Breast epithelium (tissue), 4 donors: ENCODE measurements around the gene ADORA2B. TPM values are rescaled to one million over a fixed set of nuclear protein-coding genes. Genes with fewer than 3 reads are reported as not detected.
"Not testable (repeated sequence)": the region's sequence is repeated elsewhere in the genome, so short reads cannot be mapped to it uniquely, and the experiment has no call there.

Source experiments
- DNase-seq, 2 donors: peaks; one replicate each; pipeline ENCODE4 v3.0.0-alpha.2; 2019; ENCODE audit warnings: low spot score in 2 of 2
- H3K27ac ChIP-seq, 2 donors: fragments of 200-600 bp; sonication (generic) in 1 of 2; one replicate each; pipeline ENCODE4 v1.5.1; 2016 to 2019; ENCODE audit warnings: mild to moderate bottlenecking in 1 of 2
- H3K27me3 ChIP-seq, 2 donors: fragments of 200-600 bp; sonication (generic) in 1 of 2; one replicate each; pipeline versions ENCODE4 v1.5.1 to v1.6.0; 2017 to 2019; ENCODE audit warnings: control low read depth in 1 of 2, mild to moderate bottlenecking in 1 of 2
- H3K36me3 ChIP-seq: fragments of 200-600 bp; one replicate; pipeline ENCODE4 v1.5.1; 2019
- H3K4me1 ChIP-seq, 2 donors: fragments of 200-600 bp; sonication (generic); one replicate each; pipeline ENCODE4 v1.5.1; 2016 to 2019; ENCODE audit warnings: control low read depth in 1 of 2
- H3K4me3 ChIP-seq, 3 donors: fragments of 200-600 bp; sonication (generic); 1 replicate in 2 of 3; 2 replicates in 1 of 3; pipeline ENCODE4 v1.5.1; 2016 to 2019; ENCODE audit warnings: mild to moderate bottlenecking in 3 of 3, moderate library complexity in 2 of 3
- H3K9me3 ChIP-seq, 2 donors: fragments of 200-600 bp; sonication (generic) in 1 of 2; one replicate each; pipeline ENCODE4 v1.5.1; 2016 to 2019; ENCODE audit warnings: control low read depth in 1 of 2
- CTCF ChIP-seq, 3 donors: fragments of 450-650 bp; IDR thresholded peaks; one replicate each; pipeline ENCODE4 v1.5.1; 2016 to 2017; ENCODE audit warnings: antibody characterized with exemption in 3 of 3, mild to moderate bottlenecking in 3 of 3, moderate library complexity in 3 of 3
- POLR2A ChIP-seq: fragments of 450-650 bp; IDR thresholded peaks from one replicate; pipeline ENCODE4 v1.6.1; 2016; ENCODE audit warnings: antibody characterized with exemption, mild to moderate bottlenecking, moderate library complexity
- POLR2AphosphoS5 ChIP-seq, 3 donors: sonication (generic); formaldehyde crosslinking; IDR thresholded peaks; one replicate each; pipeline ENCODE4 v1.6.1; 2017; ENCODE audit warnings: antibody characterized with exemption in 3 of 3
- intact Hi-C: fragments of 100-400 bp; cut with DNase I; formaldehyde crosslinking; loops from one replicate; pipeline ENCODE4 v1.15.1; 2023; ENCODE audit warnings: low total_unique reads
- total RNA-seq, 3 donors: library from RNA; depleted of rRNA; stranded (reverse); fragments of >200 nt; gene quantifications; one replicate each; pipeline ENCODE4 v1.1.0, GENCODE V29; 2016

The ADORA2B gene
- total RNA-seq, 3 donors from 2014 or later: 0.48 to 5.6 (median 4.9) TPM

- H3K4me3 ChIP-seq: no peak overlapping the region
- TF ChIP-seq POLR2A (no peak), POLR2AphosphoS5 (IDR thresholded peaks at IDR 0.05) (no peak), CTCF (IDR thresholded peaks at IDR 0.05) (no peak)
- no peaks in the 10 kb centered on the region for H3K4me1 ChIP-seq
- H3K36me3 ChIP-seq: no peaks in the 10 kb centered on the region
- H3K27me3 ChIP-seq: no peaks in the 10 kb centered on the region
- no peaks in the 10 kb centered on the region for H3K9me3 ChIP-seq
- intact Hi-C loops: no loop called here
- no peak for DNase-seq
- no peak overlapping the region for H3K27ac ChIP-seq
Measured at GRCh38 chr17:15907290-15907689, 37.6 kb upstream of the ADORA2B start.

- no peak for DNase-seq
- H3K27ac ChIP-seq: no peak overlapping the region
- TF ChIP-seq POLR2AphosphoS5 (IDR thresholded peaks at IDR 0.05): no peak
- TF ChIP-seq POLR2A: no peak
- no peak for TF ChIP-seq CTCF (IDR thresholded peaks at IDR 0.05)
Measured at GRCh38 chr17:15908378-15908777, 36.6 kb upstream of the ADORA2B start.

GRCh38 chr17:15909481-15909991 is 35.4 kb upstream of the ADORA2B start:
- Histone ChIP-seq H3K27ac (no peak overlapping the region), H3K4me3 (no peak overlapping the region), H3K36me3 (no peaks in the 10 kb centered on the region), H3K4me1 (no peaks in the 10 kb centered on the region), H3K27me3 (no peaks in the 10 kb centered on the region), H3K9me3 (no peaks in the 10 kb centered on the region)
- no peak for TF ChIP-seq POLR2AphosphoS5 (IDR thresholded peaks at IDR 0.05)
- no peak for TF ChIP-seq POLR2A
- no peak for TF ChIP-seq CTCF (IDR thresholded peaks at IDR 0.05)
- no peak for DNase-seq
- intact Hi-C loops: no loop called here

More at GRCh38 chr17:15908378-15908777, 36.6 kb upstream of the ADORA2B start:
- H3K4me1 ChIP-seq: no peaks in the 10 kb centered on the region
- H3K36me3 ChIP-seq: no peaks in the 10 kb centered on the region
- H3K4me3 ChIP-seq: no peak overlapping the region
- intact Hi-C loops: no loop called here
- H3K9me3 ChIP-seq: no peaks in the 10 kb centered on the region
- H3K27me3 ChIP-seq: no peaks in the 10 kb centered on the region

GRCh38 chr17:15910791-15911190 is 34.1 kb upstream of the ADORA2B start:
- Histone ChIP-seq H3K27me3 (no peaks in the 10 kb centered on the region), H3K9me3 (no peaks in the 10 kb centered on the region), H3K4me3 (no peak overlapping the region), H3K27ac (no peak overlapping the region), H3K4me1 (no peaks in the 10 kb centered on the region), H3K36me3 (no peaks in the 10 kb centered on the region)
- intact Hi-C loops: no loop called here
- no peak for TF ChIP-seq CTCF (IDR thresholded peaks at IDR 0.05)
- no peak for TF ChIP-seq POLR2AphosphoS5 (IDR thresholded peaks at IDR 0.05)
- no peak for TF ChIP-seq POLR2A
- DNase-seq: no peak

GRCh38 chr17:15911701-15912100 is 33.2 kb upstream of the ADORA2B start:
- not testable (repeated sequence) for H3K27me3 ChIP-seq, H3K4me3 ChIP-seq

More at GRCh38 chr17:15911701-15912100, 33.2 kb upstream of the ADORA2B start:
- H3K9me3 ChIP-seq, H3K36me3 ChIP-seq, H3K4me1 ChIP-seq, H3K27ac ChIP-seq, DNase-seq, intact Hi-C loops: not testable (repeated sequence)
